ENCODE results near the gene PPP1R10.

Gene PPP1R10

GRCh38 chr6:30618270-30618797, 1.3 kb upstream of the PPP1R10 start:
- H3K4me3 ChIP-seq (replicated peaks; ENCODE audit: low read depth, low read length) = peak overlapping the region; percentile 92
- no peak for DNase-seq (ENCODE audit: low read depth)
- no peak for TF ChIP-seq CTCF (IDR thresholded peaks at IDR 0.05; ENCODE audit: low read length, missing control alignments)

DNA sequence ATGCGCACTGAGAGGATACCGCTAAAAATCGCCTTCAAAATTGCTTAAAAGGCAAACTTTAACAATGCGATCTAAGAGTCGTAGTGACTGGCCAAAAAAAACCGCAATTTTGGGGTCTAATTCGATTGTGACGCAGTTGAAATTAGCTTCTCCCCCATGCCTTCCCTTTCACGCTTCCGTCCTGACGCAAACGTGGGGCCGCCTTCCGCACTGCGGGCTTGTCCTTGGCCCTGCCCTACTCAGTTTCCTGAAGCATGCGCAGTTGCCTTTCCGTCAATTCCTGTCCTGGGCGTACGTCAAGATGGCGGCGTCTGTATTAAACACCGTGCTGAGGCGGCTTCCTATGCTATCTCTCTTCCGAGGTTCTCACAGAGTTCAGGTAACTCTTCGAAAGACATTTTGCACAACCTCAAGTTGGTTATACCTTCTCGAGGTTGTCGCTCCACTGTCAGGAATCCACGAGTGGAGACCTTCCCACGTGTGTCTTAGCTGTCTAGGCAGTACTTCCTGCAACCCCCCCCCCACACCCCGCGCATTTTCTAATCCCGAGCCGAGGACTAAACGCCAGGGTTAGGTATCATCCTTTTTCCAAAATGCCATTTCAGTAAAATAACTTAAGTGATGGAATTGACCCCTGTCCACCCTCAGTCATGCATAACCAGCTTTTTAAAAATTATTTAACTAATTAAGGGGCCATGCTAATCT, 674 bp upstream of the PPP1R10 start, which contains the start of gene MRPS18B:
MRPS18B (plus strand) TSS at position 276 of the 705 bp plus-strand sequence; CDS start at position 302, 26 bp downstream.
- TF ChIP-seq CTCF (IDR thresholded peaks at IDR 0.05; ENCODE audit: low read length, missing control alignments) = no peak
- DNase-seq (ENCODE audit: low read depth) = peak; percentile 99
- H3K4me3 ChIP-seq (replicated peaks; ENCODE audit: low read depth, low read length) = peak within 1 kb of the TSS; percentile 92

DNA sequence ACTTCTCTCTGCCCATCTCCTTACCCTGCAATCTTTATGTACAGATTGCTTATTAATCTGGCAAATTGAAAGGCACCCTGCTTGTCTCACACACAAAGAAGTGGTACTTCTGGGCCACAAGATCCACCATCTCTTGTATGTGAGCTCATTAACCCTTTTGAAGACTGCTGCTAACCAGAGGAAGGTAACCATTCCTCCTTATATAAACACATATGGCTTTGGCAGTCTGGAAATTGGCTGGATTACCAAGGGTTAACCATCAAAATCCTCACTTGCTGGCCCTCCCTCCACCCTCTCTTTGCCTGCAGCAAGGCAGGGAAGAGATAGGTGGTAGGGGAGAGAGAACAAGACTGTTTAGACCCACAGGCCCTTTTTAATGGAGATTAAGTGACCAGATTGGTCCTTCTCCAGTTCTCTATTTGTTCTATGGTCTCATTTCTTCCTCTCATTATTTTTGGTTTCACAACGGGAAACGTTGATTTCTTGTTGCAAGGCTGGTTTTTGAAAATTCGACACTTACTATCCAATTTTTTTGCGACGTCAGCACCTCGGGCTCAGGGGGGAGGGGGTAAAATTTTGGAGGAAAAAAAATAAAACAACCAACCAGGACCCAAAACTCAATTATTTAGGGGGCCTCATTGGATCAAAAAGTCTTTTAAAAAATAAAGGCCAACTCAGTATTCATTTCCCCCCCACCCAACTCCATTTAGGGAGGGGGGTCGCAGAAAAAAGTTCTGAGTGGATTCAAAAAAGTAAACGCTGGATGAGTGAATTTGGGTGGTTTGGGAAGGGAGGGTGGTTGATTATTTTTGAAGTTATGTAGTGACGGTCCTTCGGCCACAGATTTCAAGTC, 859 bp downstream of the PPP1R10 start:
- no peak for TF ChIP-seq CTCF (IDR thresholded peaks at IDR 0.05; ENCODE audit: low read length, missing control alignments)
- H3K4me3 ChIP-seq (replicated peaks; ENCODE audit: low read depth, low read length) = peak overlapping the region; percentile 90
- peak; percentile 41 for DNase-seq (ENCODE audit: low read depth)

DNA sequence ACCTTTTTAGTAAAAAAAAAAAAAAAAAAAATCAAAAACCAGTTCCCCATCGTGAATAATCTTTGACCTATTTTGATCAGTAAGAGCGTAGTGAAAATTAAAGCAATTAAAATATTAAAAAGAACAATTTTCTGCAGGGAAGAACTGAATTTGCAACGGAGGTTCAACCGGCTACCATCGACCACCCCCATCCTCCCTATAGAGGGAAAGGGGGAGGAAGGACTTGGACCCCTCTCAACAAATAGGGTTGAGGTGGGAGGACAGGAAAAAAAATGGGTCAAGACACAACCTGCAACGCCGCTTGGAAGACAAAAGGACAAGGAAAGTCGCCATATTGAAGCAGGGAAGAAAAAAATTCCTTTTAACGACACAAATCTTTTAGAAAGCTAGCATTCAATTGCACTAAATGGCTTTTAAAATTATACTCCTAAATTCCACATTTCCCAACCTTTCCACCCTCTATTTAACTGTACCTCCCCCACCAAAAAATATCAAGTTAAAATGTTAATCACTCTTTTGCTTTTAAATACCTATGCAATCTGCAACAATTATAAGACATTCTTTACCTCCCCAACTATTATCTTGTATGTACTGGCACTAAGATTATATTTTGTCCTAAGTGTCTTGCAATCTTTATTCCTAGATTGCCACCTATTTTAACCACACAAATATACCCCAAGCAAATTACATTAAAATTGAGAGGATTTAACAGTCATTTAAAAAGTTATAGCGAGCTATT, 1.7 kb downstream of the PPP1R10 start:
- peak; percentile 94 for DNase-seq (ENCODE audit: low read depth)
- no peak for TF ChIP-seq CTCF (IDR thresholded peaks at IDR 0.05; ENCODE audit: low read length, missing control alignments)
- H3K4me3 ChIP-seq (replicated peaks; ENCODE audit: low read depth, low read length) = peak overlapping the region; percentile 90

DNA sequence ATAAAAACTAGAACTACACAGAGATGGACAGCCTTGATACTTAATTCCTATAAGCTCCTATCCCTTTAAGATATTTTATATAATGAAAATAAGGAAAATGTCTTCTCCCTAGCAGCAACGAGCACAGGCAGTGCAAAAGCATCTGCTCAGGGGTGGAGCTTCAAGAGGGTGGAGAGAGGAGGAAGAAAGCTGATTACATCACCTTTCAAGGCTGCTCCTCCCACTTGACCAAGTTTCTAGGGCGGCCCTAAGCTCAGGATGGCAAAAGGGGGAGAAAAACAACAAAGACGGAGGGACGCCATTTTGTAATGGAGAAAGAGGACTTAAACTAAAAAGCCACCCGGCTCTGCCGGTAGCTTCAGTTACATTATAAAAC, 2.2 kb downstream of the PPP1R10 start:
- TF ChIP-seq CTCF (IDR thresholded peaks at IDR 0.05; ENCODE audit: low read length, missing control alignments) = no peak
- H3K4me3 ChIP-seq (replicated peaks; ENCODE audit: low read depth, low read length) = peak overlapping the region; percentile 90
- peak; percentile 99 for DNase-seq (ENCODE audit: low read depth)

DNA sequence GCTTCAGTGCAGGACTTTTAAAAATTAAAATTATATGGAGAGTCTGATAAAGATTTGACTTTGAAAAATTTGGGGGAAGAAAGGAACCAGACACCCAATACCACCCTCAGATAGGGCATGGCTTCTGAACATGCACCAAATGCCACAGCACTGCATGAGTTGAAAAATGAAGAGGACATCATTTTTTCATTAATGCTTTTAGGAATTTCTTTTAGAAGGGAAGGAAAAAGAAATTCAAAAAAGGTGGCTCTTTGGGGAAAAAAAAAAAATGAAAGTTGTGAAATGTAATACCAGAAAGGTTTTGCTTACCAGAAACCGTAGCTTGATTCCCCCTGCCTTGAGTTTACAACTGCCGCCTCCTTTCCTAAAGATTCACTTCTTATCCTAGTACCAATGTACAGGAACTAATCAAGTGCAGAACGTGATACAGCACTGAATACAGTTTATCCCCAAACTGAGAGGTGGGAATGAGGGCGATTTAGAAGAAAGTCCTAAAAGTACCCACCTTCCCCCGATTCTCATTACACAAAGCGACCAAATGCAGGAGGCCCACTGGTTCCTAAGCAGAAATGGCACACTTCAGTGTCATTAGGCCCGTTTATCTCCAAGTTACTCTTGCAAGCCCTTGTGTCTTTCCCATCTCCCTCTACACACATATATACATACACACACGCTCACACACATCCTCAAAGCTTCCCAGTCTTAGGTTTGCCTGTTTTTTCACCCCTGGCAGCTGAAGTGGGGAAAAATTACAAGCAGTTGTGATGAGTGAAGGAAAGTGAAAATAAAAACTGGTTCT, 2.8 kb downstream of the PPP1R10 start:
- TF ChIP-seq CTCF (IDR thresholded peaks at IDR 0.05; ENCODE audit: low read length, missing control alignments) = no peak
- DNase-seq (ENCODE audit: low read depth) = no peak
- H3K4me3 ChIP-seq (replicated peaks; ENCODE audit: low read depth, low read length) = peak overlapping the region; percentile 90

All from fibroblast of pulmonary artery (primary cell).